Liver (tissue), 9 donors: ENCODE data around the gene CAPSL. TPM values are rescaled to one million over a fixed set of nuclear protein-coding genes. Genes with fewer than 3 reads are reported as not detected.

Experiments
- DNase-seq: peaks from one replicate; pipeline ENCODE4 v3.0.0-alpha.2; 2017; ENCODE audit warnings: low spot score
- H3K27ac ChIP-seq, 2 donors: one replicate each; pipeline ENCODE4 v1.7.0; 2013; ENCODE audit warnings: inconsistent platforms in 2 of 2, low read length in 2 of 2, control low read depth in 1 of 2, low read depth in 1 of 2, mild to moderate bottlenecking in 1 of 2
- H3K27me3 ChIP-seq, 4 donors: one replicate each; pipeline versions ENCODE4 v1.6.1 to v1.7.0; 2013; ENCODE audit warnings: low read length in 3 of 4, inconsistent platforms in 1 of 4, mild to moderate bottlenecking in 1 of 4, moderate library complexity in 1 of 4; ENCODE audit not compliant: control insufficient read depth in 4 of 4, insufficient read depth in 4 of 4
- H3K36me3 ChIP-seq, 4 donors: one replicate each; pipeline versions ENCODE4 v1.6.1 to v1.7.0; 2013; ENCODE audit warnings: low read length in 3 of 4, mild to moderate bottlenecking in 3 of 4, low read depth in 1 of 4, moderate library complexity in 1 of 4; ENCODE audit not compliant: control insufficient read depth in 4 of 4, insufficient read depth in 3 of 4
- H3K4me1 ChIP-seq, 4 donors: one replicate each; pipeline versions ENCODE4 v1.6.1 to v1.7.0; 2013; ENCODE audit warnings: low read length in 3 of 4, mild to moderate bottlenecking in 3 of 4, moderate library complexity in 1 of 4; ENCODE audit not compliant: control insufficient read depth in 4 of 4, insufficient read depth in 4 of 4
- H3K4me3 ChIP-seq, 3 donors: one replicate each; pipeline versions ENCODE4 v1.6.1 to v1.7.0; 2013; ENCODE audit warnings: low read length in 3 of 3, control low read depth in 1 of 3, low read depth in 1 of 3, mild to moderate bottlenecking in 1 of 3
- H3K9ac ChIP-seq, 2 donors: one replicate each; pipeline ENCODE4 v1.7.0; 2013; ENCODE audit warnings: low read length in 2 of 2, mild to moderate bottlenecking in 2 of 2, moderate library complexity in 2 of 2, control low read depth in 1 of 2, low read depth in 1 of 2
- H3K9me3 ChIP-seq, 4 donors: one replicate each; pipeline versions ENCODE4 v1.6.1 to v1.7.0; 2013; ENCODE audit warnings: low read length in 3 of 4; ENCODE audit not compliant: control insufficient read depth in 4 of 4
- EGR1 ChIP-seq, 2 donors: IDR thresholded peaks; 2 replicates each; pipeline ENCODE4 v1.6.1; 2016 to 2018; ENCODE audit warnings: antibody characterized with exemption in 2 of 2, low read depth in 2 of 2
- FOXA1 ChIP-seq: IDR thresholded peaks from 2 replicates; pipeline ENCODE4 v1.6.1; 2016; ENCODE audit warnings: antibody characterized with exemption
- FOXA2 ChIP-seq: IDR thresholded peaks from 2 replicates; pipeline ENCODE4 v1.6.1; 2016; ENCODE audit warnings: antibody characterized with exemption
- GABPA ChIP-seq, 2 donors: IDR thresholded peaks in 1 of 2; conservative IDR thresholded peaks in 1 of 2; 2 replicates each; pipeline ENCODE4 v1.6.1; 2016; ENCODE audit warnings: antibody characterized with exemption in 2 of 2, mild to moderate bottlenecking in 1 of 2, moderate library complexity in 1 of 2
- HNF4A ChIP-seq, 2 donors: conservative IDR thresholded peaks; 2 replicates each; pipeline ENCODE4 v1.6.1; 2016; ENCODE audit warnings: antibody characterized with exemption in 2 of 2, mild to moderate bottlenecking in 2 of 2
- HNF4G ChIP-seq: IDR thresholded peaks from 2 replicates; pipeline ENCODE4 v1.6.1; 2016; ENCODE audit warnings: antibody characterized with exemption
- JUND ChIP-seq, 2 donors: IDR thresholded peaks; 2 replicates each; pipeline ENCODE4 v1.6.1; 2016; ENCODE audit warnings: antibody characterized with exemption in 2 of 2
- NR2F2 ChIP-seq: IDR thresholded peaks from 2 replicates; pipeline ENCODE4 v1.6.1; 2016; ENCODE audit warnings: antibody characterized with exemption
- RAD21 ChIP-seq, 2 donors: IDR thresholded peaks; 2 replicates each; pipeline ENCODE4 v1.6.1; 2016; ENCODE audit warnings: antibody characterized with exemption in 2 of 2, mild to moderate bottlenecking in 2 of 2
- RXRA ChIP-seq, 2 donors: IDR thresholded peaks; 2 replicates each; pipeline ENCODE4 v1.6.1; 2017 to 2018; ENCODE audit warnings: antibody characterized with exemption in 2 of 2, mild to moderate bottlenecking in 1 of 2
- SP1 ChIP-seq: IDR thresholded peaks from 2 replicates; pipeline ENCODE4 v1.6.1; 2018; ENCODE audit warnings: antibody characterized with exemption, mild to moderate bottlenecking
- TAF1 ChIP-seq: conservative IDR thresholded peaks from 2 replicates; pipeline ENCODE4 v1.6.1; 2016; ENCODE audit warnings: antibody characterized with exemption, mild to moderate bottlenecking
- WGBS: extraction: QIAGEN DNeasy Blood & Tissue Kit; methylation state at CpG from one replicate; pipeline ENCODE4 v1.1.7; 2013; 5-methylcytosine and 5-hydroxymethylcytosine counted together
- polyA plus RNA-seq, 2 donors: library from polyadenylated mRNA; stranded (reverse) in 1 of 2; unstranded in 1 of 2; fragments of 200-250 nt in 1 of 2; fragments of >200 nt in 1 of 2; fragmentation: Nextera tagmentation in 1 of 2; extraction: Ambion mirVana in 1 of 2; gene quantifications; one replicate each; pipeline versions ENCODE4 v1.2.1 to v1.2.3, GENCODE V29; 2013 to 2015
- total RNA-seq, 2 donors: library from RNA; depleted of rRNA; stranded (reverse); fragments of >200 nt; gene quantifications; one replicate each; pipeline ENCODE4 v1.2.3, GENCODE V29; 2014
- TF ChIP-seq, protein P1 (sequence below): IDR thresholded peaks from 2 replicates; pipeline ENCODE4 v1.6.1; 2016; ENCODE audit warnings: antibody characterized with exemption
- TF ChIP-seq, protein P2 (sequence below): IDR thresholded peaks from 2 replicates; pipeline ENCODE4 v1.6.1; 2016; ENCODE audit warnings: antibody characterized with exemption
- TF ChIP-seq, protein P3 (sequence below): fragments of 150-350 bp; IDR thresholded peaks from 2 replicates; pipeline ENCODE4 v1.5.1; 2017; ENCODE audit warnings: improper control_type of control experiment, low read depth, low read length; ENCODE audit not compliant: missing input control
- TF ChIP-seq, protein P4 (sequence below): IDR thresholded peaks from 2 replicates; pipeline ENCODE4 v1.6.1; 2016; ENCODE audit warnings: antibody characterized with exemption, mild to moderate bottlenecking
- TF ChIP-seq, protein P5 (sequence below): IDR thresholded peaks from 2 replicates; pipeline ENCODE4 v1.6.1; 2016; ENCODE audit warnings: antibody characterized with exemption
- donor health status: healthy.
- donor health status: healthy.
- donor health status: healthy.
- donor health status: healthy.
- donor health status: healthy.

The CAPSL gene
- total and polyA plus RNA-seq, 4 donors = 0.37 TPM; not detected in 3

DNA sequence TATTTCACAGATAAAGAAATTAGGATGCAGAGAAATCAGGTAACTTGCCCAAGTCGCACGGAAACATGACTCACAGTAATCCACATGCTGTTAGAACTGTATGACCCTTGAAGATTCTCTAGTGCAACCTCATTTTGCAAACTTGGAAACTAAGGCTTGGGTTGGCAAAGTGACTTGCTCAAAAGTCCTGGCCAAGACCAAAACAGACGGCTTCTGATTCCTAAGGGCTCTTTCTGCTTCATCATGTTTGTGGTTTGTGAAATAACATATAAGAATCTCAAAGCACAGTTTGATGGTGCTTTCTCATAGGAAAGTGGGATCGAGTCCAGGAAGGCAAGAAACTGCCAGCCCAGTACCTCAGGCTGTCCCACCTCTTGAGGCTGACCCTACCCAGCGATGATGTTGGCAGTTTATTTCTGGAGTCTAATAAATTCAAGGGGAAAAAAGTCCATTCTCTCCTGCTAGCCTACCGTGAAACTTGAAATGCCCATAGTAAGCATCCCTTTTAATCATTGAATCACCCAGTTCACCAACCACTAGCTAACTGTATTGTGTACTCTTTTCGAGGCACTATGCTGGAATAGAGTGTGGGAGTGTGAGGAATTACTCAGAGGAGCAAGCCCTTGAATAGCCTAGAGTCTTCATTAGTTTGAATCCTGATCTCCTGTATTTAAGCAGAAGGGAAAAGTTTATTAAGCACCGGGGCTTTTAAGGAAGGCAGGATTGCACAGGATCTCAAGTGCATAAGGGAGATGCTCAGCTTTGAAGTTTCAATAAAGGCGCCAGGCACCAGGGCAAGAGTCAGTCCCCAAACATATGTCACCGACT, 14.1 kb downstream of the CAPSL start:
- Histone ChIP-seq H3K9ac (no peak overlapping the region), H3K4me3 (no peak overlapping the region), H3K4me1 (peaks cover 0 to 11% (median 6%) of the 10 kb centered on the region in 4 donors), H3K27me3 (peaks cover 0 to 7% (median 2%) of the 10 kb centered on the region in 4 donors), H3K27ac (no peak overlapping the region), H3K9me3 (no peaks in the 10 kb centered on the region), H3K36me3 (no peaks in the 10 kb centered on the region)
- 56% methylated on average over 10 of the region's 10 CpGs for WGBS
- TF ChIP-seq, protein P1, sequence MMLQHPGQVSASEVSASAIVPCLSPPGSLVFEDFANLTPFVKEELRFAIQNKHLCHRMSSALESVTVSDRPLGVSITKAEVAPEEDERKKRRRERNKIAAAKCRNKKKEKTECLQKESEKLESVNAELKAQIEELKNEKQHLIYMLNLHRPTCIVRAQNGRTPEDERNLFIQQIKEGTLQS = no peak
- TF ChIP-seq, protein P2, sequence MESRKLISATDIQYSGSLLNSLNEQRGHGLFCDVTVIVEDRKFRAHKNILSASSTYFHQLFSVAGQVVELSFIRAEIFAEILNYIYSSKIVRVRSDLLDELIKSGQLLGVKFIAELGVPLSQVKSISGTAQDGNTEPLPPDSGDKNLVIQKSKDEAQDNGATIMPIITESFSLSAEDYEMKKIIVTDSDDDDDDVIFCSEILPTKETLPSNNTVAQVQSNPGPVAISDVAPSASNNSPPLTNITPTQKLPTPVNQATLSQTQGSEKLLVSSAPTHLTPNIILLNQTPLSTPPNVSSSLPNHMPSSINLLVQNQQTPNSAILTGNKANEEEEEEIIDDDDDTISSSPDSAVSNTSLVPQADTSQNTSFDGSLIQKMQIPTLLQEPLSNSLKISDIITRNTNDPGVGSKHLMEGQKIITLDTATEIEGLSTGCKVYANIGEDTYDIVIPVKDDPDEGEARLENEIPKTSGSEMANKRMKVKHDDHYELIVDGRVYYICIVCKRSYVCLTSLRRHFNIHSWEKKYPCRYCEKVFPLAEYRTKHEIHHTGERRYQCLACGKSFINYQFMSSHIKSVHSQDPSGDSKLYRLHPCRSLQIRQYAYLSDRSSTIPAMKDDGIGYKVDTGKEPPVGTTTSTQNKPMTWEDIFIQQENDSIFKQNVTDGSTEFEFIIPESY = no peak
- no peak for TF ChIP-seq RAD21 (IDR thresholded peaks at IDR 0.05)
- no peak for TF ChIP-seq SP1
- no peak for TF ChIP-seq FOXA2
- TF ChIP-seq NR2F2 = no peak
- no peak for TF ChIP-seq RXRA (IDR thresholded peaks at IDR 0.05)
- no peak for TF ChIP-seq TAF1
- TF ChIP-seq EGR1 (IDR thresholded peaks at IDR 0.05; ENCODE audit: low read depth in 2 of 2) = no peak
- TF ChIP-seq, protein P3, sequence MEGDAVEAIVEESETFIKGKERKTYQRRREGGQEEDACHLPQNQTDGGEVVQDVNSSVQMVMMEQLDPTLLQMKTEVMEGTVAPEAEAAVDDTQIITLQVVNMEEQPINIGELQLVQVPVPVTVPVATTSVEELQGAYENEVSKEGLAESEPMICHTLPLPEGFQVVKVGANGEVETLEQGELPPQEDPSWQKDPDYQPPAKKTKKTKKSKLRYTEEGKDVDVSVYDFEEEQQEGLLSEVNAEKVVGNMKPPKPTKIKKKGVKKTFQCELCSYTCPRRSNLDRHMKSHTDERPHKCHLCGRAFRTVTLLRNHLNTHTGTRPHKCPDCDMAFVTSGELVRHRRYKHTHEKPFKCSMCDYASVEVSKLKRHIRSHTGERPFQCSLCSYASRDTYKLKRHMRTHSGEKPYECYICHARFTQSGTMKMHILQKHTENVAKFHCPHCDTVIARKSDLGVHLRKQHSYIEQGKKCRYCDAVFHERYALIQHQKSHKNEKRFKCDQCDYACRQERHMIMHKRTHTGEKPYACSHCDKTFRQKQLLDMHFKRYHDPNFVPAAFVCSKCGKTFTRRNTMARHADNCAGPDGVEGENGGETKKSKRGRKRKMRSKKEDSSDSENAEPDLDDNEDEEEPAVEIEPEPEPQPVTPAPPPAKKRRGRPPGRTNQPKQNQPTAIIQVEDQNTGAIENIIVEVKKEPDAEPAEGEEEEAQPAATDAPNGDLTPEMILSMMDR = no peak
- no peak for DNase-seq

DNA sequence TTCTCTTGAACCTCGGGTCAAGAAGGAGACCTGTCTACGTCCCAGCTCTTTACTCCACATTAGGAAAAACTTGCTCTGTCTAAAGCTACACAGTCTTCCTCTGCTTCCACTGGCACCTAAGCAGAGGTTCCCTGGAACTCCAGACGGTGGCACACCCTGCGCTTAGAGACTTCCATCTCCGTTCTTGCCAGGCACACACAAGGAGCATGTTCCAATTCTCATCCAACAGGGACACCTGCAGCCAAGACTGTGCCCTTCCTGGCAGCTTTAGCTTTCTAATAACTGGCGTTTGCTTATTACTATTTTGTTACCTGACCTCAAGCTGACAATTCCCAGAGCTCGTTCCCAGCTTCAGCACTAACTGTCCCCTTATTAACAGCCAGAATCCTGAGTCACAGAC, 16.0 kb downstream of the CAPSL start:
- no peak for DNase-seq
- Histone ChIP-seq H3K9me3 (no peaks in the 10 kb centered on the region), H3K4me1 (peaks cover 0 to 11% (median 6%) of the 10 kb centered on the region in 4 donors), H3K27ac (no peak overlapping the region), H3K9ac (no peak overlapping the region), H3K27me3 (peaks cover 0 to 7% (median 2%) of the 10 kb centered on the region in 4 donors), H3K4me3 (no peak overlapping the region), H3K36me3 (no peaks in the 10 kb centered on the region)
- WGBS = 78% methylated on average over 7 of the region's 7 CpGs
- TF ChIP-seq, protein P4, sequence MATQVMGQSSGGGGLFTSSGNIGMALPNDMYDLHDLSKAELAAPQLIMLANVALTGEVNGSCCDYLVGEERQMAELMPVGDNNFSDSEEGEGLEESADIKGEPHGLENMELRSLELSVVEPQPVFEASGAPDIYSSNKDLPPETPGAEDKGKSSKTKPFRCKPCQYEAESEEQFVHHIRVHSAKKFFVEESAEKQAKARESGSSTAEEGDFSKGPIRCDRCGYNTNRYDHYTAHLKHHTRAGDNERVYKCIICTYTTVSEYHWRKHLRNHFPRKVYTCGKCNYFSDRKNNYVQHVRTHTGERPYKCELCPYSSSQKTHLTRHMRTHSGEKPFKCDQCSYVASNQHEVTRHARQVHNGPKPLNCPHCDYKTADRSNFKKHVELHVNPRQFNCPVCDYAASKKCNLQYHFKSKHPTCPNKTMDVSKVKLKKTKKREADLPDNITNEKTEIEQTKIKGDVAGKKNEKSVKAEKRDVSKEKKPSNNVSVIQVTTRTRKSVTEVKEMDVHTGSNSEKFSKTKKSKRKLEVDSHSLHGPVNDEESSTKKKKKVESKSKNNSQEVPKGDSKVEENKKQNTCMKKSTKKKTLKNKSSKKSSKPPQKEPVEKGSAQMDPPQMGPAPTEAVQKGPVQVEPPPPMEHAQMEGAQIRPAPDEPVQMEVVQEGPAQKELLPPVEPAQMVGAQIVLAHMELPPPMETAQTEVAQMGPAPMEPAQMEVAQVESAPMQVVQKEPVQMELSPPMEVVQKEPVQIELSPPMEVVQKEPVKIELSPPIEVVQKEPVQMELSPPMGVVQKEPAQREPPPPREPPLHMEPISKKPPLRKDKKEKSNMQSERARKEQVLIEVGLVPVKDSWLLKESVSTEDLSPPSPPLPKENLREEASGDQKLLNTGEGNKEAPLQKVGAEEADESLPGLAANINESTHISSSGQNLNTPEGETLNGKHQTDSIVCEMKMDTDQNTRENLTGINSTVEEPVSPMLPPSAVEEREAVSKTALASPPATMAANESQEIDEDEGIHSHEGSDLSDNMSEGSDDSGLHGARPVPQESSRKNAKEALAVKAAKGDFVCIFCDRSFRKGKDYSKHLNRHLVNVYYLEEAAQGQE = no peak
- TF ChIP-seq, protein P1 = no peak
- TF ChIP-seq, protein P2 = no peak
- TF ChIP-seq JUND (IDR thresholded peaks at IDR 0.05) (no peak), HNF4A (conservative IDR thresholded peaks at IDR 0.05) (no peak), EGR1 (IDR thresholded peaks at IDR 0.05; ENCODE audit: low read depth in 2 of 2) (no peak), GABPA (IDR thresholded peaks at IDR 0.05 in 1 of 2, conservative IDR thresholded peaks at IDR 0.05 in 1 of 2) (no peak), RXRA (IDR thresholded peaks at IDR 0.05) (no peak), FOXA1 (no peak), TAF1 (no peak), RAD21 (IDR thresholded peaks at IDR 0.05) (no peak), SP1 (no peak), NR2F2 (no peak), FOXA2 (no peak), HNF4G (no peak)
- TF ChIP-seq, protein P5, sequence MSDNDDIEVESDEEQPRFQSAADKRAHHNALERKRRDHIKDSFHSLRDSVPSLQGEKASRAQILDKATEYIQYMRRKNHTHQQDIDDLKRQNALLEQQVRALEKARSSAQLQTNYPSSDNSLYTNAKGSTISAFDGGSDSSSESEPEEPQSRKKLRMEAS = no peak
- TF ChIP-seq, protein P3 = no peak
